GM21737 (cell line): Measurements from ENCODE around the gene HIVEP3.

ENCODE experiments used
- ATAC-seq: cut with Tn5 transposase; IDR thresholded peaks from one replicate; pipeline ENCODE4 v1.9.1; 2021; ENCODE audit warnings: mild to moderate bottlenecking, moderate library complexity; ENCODE audit not compliant: unreplicated experiment

The HIVEP3 gene

GRCh38 chr1:41850029-41850428 lies 68.7 kb downstream of the HIVEP3 start:
- no peak for ATAC-seq

- no peak for ATAC-seq
Measured at GRCh38 chr1:41849211-41849759, 69.4 kb downstream of the HIVEP3 start.

DNA sequence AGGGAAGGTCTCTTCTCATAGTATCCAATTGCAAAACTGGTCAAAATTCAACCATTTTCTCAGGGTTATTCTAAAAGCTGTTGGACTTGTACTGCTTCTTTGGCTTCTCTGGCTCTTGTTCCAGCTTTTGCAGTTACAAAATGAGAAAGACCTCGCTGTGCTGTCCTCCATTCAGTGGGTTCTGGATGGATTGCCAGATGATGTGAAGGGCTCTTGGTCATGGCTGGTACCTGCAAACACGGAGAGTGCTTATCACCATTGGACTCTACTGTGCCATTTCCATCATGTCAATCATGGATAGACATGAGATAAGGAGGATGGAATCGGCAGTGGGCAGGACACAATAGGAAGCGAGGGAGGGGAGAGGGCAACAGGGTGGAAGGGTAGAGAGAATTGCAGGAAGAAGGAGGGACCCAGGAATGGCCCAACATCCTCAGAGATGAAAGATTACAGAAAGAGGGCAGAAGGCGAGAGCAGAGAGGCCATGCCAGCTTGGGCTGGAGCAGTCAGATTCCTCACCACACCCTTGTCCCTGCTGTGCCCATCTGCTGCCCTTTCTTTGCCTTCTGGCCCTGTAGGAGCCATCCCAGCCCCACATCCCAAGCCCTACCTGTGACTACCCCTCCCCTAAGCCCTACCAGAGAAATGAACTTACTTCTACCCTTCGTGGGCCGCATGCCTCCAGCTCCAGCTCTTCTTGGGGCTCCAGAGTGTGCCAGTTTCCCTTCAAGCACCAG lies 70.3 kb downstream of the HIVEP3 start:
- no peak for ATAC-seq

GRCh38 chr1:41847733-41848132 lies 71.0 kb downstream of the HIVEP3 start:
- no peak for ATAC-seq

DNA sequence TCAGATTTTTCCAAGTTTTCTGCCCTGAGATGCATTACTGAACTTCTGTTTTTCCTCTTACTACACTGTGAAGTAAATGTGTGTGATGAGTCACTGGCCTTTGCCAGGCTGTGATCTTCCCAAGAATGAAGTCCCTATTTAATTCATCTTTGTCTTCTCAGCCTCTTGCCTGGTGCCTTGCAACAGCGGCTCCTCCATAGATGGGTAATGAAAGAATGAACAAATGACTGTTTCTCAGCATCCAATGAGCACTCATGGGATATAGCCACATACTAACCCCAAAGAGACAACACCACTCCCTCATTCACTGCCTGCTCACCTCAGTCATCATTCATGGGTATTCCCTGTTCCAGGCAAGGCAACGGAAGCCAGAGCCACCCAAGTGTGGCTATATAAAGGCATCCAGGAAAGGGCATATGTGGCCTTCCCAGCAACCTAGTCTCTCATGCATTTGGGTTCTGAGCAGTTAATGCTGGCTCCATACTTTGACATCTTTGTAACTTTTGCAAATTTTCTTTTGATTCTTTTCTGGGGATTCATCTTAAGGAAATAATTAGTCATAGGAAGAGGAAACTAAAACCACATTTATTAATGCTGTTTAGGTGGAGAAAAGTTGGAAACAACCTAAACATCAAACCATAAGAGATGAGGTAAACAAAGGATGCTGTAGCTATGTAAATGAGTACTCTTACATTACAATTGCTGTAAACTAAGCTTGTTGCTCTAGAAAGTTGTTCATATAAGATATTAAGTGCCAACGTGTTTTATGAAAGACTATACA lies 71.9 kb downstream of the HIVEP3 start:
- no peak for ATAC-seq

DNA sequence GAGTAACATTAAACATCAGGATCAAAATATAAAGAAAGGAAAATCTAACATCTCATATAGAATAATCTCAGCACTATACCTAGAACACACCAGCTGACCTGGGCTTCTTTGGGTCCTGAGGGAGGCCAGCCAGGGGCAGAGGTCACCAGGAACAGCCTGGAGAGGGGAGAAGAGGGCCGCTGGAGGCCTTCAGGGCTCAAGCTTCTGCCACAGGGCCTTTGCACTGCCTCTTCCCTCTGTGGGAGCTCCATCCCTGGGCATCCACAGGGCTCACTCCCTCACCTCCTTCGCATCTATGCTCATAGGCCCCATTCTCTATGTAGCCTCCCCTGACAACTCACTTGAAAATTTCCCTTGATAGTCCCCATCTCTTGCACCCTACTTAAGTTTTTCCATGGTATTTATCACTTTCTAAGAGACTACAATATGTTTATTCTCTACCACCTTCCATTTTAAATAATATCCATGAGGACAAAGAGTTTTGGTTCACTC lies 73.9 kb downstream of the HIVEP3 start:
- no peak for ATAC-seq

- ATAC-seq, result no peak
Measured at GRCh38 chr1:41844255-41844654, 74.5 kb downstream of the HIVEP3 start.

DNA sequence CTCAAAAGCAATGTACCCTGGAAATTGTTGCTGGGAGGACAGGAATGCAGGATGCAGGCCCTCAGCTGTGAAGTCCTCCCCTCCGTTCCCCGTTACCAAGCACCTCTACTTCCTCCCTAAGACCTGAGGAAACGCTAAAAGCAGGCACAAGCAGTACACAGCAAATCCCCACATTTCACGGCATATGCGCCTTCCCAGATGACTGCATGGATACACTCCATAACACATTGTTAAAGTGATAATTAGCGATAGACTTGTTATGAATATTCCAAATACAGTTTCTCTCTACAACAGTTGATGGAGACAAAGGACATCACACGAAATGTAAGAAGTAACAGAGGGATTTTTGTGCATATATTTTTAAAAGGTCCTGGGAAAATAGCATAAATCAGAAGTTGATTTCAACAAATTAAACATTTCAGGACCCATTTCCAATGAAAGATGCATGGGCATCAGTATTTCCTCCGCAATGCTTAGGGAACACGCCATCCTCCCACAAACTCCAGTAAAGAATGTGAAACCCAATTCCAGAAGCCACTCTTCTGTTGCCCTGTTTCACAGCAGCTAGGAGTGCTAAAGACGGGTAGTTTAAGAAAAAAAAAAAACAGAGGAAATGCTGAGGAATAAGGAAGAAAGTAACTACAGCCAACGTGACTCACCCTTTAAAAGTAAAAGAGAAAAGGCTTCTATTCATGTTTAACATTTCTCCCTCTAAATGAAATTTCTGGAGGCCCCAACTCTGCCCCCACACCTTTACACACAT lies 75.5 kb downstream of the HIVEP3 start:
- ATAC-seq, result no peak

DNA sequence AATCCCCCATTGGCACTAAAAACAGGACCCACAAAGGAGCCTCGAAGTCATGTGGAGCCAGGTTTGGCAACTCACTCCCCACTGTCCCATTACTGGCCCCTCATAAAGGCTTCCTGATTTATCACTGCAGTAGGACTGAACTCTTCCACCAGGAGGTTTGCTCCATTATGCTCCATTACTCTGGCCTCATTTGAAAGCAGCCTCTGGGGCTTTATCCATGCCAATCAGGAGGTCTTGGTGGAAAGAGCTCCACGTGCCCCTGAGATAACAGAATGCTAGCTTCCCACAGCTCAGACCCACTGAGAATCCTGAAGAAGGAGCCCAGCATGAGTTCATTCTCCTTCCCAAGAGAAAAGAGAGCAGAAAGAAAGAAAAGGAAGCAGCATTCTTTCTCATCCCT lies 76.4 kb downstream of the HIVEP3 start:
- no peak for ATAC-seq

GRCh38 chr1:41840592-41841246 lies 78.0 kb downstream of the HIVEP3 start:
- ATAC-seq, result no peak

DNA sequence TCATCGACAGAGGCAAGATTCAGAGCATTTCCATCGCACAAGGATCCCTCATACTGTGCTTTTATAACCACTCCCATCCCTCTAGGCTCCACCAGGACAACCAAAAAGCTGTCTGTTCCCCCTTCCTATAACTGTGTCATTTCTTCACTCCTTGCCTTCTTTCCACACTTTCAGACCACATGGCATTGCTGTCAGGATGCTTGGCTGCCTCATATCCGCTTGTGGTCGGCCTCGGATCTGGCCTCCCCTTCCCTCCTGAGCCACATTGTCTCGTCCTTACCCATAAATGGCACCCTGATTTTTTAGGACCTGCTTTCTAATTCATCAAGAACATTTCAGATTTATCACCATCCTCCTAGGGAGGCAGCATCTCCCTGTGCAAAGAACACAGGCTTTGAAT lies 80.5 kb downstream of the HIVEP3 start:
- no peak for ATAC-seq

GRCh38 chr1:41837691-41838090 lies 81.0 kb downstream of the HIVEP3 start:
- no peak for ATAC-seq

DNA sequence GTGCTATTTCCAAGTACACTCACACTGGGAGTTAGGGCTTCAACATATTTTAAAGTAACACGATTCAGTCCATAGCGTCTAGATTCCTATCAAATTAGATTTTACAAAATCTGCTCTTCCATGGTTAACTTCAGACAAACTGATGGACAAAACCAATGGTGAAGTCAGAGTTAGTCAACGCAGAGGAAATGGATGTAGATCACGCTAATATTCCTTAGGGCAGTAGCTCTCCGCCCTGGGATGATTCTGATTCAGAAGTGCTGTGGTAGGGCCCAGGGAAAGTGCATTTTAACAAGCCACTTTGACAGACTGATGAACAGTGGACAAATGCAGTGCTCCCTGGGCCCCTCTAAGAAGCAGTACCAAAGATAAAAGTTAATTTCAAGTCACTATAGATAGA lies 83.2 kb downstream of the HIVEP3 start:
- ATAC-seq, result no peak

DNA sequence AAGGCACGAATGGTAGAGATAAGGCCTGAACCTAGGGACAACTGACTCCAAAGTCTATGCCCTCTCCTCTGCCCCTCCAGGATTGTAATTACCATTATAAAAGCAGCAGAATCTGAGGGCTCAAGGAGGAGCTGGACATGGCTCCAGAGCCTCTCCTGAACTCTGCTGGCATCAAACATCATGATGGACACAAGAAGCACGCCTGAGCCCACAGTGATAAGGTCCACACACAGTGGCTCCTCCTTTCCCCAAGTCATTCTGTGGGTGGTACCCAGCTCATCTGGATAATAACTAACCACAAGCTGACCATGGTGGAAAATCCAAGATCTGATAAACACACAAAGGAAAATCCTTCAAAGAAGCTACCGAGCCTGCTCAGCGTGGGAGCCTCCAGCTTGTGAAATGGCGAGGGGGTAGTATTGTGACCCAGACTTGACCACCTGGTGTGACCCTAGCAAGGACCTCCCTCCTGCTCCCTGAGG lies 85.2 kb downstream of the HIVEP3 start:
- no peak for ATAC-seq

DNA sequence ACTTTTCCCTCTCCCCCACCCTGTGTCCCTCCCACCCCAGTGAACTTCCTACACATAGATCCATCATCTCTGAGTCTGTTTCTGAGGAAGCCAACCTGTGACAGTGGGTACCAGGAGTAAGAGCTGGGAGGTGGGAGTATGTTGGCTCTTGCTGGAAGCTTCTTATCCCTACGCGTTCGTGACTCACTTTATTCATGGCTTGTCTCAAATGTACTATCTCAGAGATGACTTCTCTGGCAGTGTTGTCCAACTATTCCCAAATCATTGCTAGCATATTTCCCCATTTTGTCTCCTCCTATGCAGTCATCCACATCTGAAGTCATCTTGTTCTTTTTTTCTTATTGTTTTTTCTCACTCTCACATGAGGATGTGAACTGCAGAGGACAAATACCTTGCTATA lies 88.0 kb downstream of the HIVEP3 start:
- no peak for ATAC-seq

DNA sequence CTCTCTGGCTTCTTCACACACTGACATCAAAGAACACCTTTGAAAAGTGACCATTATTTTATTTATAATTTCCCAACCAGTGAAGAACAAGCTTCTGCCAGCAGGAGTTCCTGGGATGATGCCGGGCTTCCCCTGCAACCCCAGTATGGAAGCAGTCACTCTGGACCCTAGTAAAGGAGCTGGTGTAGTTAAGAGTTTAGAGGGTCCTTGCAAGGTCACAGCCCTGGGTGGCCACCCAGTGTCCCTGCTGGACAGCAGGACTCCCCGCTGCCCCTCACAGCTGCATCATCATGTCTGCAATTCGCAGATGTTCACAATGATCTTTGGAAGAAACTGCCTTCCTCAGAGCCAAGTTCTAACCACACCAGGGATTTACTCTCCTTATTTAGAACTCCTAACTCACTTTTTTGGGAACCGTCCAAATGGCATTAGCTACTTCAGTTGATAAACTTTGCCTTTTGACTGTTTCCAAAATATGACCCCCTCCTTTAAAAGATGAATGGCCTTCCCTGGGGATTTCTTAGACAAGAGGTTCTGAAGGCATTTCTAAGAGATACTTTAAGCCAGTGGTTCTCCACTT lies 90.6 kb downstream of the HIVEP3 start:
- no peak for ATAC-seq

DNA sequence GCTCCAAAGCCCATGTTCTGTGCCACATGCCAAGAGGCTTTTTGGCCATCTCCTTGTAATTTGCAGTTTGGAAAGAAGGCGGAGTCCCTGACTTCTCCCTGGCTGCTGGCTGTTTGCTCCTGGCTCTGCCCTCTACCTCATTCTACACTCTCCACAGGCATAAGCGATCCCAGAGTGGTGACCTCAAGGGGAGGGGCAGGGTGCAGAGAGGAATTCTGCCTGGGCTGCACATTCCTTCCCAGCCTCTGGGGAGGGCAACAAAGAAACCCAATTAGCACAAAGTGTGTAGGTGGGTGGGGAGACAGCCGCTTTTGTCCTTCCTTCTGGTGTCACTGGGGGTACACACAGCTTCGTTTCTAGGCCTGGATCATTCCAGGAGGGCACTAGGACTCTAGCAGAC lies 95.3 kb downstream of the HIVEP3 start:
- ATAC-seq, result no peak

GRCh38 chr1:41822866-41823265 lies 95.9 kb downstream of the HIVEP3 start:
- no peak for ATAC-seq

DNA sequence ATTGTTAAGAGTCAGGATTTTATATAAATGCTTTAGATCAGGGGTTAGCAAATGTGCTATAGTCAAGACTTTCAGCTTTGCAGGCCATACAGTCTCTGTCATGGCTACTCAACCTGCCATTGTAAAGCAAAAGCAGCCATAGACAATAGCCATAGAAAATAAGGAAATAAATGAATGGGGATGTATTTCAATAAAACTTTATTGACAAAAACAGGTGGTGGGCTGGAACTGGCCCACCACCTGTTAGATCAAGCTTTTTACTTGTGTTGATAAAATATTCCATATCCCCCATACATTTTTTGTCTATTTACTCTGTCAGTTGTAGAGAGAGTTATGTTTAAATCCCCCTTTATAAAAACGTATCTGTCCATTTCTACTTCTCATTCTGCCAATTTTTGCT lies 98.9 kb downstream of the HIVEP3 start:
- no peak for ATAC-seq

- no peak for ATAC-seq
Measured at GRCh38 chr1:41819069-41819468, 99.7 kb downstream of the HIVEP3 start.
